NCI-H1105 (cell line): ENCODE measurements around the gene SPACA9.
A peak's percentile ranks its signal among the peaks of the same experiment; 100 is the strongest.

ENCODE experiments used
- DNase-seq: peaks from one replicate; lab custom pipeline; 2025; lab: John Stamatoyannopoulos, UW

Gene SPACA9

DNA sequence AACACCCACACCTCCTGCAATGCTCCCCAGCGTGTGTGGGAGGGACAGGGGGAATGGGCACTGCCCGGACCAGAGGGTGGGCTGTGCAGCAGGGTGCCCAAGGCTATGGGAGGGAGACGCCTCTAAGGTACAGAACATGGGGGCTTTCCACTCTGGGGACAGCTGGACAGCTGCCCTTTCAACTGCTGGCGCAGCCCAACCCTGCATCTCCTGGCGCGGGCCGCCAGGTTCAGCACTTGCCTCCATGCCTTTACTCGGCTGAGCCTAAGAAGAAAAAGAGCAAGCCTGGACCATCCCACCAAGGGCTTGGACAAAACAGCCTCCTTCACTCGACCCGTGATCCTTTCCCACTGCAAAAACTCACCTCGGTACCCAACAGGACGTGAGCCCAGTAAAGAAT lies 15.6 kb upstream of the SPACA9 start:
- DNase-seq: no peak

DNA sequence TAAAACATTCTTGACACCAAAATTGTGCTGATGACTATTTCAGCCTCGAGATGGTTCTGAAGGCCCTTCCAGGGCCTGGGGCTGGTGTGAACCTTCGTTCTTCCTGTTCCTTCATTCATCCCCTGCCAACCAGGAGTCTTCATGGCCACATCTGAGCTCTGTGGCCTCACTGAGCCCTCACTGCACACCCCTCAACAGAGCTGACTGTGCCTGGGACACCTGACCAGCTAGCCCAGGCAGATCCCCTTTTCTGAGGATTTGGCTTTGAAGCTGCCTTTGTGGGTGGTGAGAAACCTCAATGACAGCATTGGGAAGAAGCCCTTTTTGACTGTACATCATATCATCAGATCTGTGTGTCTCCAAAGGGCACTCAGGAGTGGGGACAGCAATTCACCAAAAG lies 14.4 kb upstream of the SPACA9 start:
- DNase-seq: no peak

- DNase-seq: no peak
Observed at GRCh38 chr9:132864691-132865090, 14.0 kb upstream of the SPACA9 start.

DNA sequence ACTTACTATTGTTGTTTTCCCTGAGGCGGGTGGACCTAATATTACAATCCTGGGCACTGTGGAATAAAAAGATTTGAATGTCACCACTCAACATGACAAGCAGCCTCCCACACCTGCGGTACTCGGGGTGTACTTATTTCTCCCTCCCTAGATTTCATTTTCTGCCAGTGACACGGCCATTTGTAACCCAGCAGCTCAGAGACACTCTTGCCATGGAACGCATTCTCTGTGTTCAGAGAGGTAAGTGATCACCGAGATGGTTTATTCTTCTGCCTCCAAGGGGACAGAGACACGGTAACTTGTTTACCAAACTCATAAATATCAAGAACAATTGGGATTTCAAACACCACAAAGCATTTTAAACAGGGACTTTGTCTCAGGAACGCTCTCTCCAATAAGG lies 11.8 kb upstream of the SPACA9 start:
- no peak for DNase-seq

DNA sequence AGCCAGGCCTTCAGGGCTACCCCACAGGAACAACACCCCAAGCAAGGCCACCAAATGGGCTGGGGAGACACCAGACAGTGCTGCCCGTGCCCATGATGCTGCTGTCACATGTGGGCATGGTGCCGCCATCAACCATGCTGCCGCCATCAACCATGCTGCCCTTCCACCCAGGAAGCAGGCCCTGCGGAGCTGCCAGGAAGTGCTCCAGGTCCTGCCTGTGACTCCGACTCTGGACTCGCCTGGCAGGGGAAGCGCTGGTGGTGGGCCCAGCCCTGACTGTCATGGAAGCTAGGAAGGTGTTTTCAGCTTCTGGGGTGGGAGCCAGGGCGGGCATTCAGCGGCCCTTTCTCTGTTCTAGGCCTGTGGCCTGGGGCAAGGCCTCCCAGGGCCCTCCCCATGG lies 9.4 kb upstream of the SPACA9 start:
- no peak for DNase-seq

GRCh38 chr9:132873403-132873802 lies 5.3 kb upstream of the SPACA9 start:
- DNase-seq: no peak

DNA sequence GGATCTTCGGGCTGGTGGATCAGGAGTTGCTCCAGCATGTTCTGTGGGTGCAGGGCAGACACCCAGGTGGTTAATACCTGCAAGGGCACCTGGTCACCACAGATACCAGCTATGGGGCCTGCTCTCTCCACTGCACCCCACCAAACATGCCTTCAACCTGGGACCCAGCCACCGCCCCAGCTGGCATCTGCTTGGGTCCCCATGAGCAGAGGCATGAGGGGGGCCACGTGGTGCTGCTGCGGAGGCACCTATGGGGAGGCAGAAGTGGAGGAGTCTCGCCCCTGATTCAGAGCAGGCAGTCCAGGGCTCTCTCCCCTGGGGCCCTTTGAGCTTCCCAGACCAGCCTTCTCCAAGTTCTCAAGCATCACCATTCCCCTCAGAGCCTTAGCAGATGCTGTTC lies 3.5 kb upstream of the SPACA9 start:
- DNase-seq: no peak

DNA sequence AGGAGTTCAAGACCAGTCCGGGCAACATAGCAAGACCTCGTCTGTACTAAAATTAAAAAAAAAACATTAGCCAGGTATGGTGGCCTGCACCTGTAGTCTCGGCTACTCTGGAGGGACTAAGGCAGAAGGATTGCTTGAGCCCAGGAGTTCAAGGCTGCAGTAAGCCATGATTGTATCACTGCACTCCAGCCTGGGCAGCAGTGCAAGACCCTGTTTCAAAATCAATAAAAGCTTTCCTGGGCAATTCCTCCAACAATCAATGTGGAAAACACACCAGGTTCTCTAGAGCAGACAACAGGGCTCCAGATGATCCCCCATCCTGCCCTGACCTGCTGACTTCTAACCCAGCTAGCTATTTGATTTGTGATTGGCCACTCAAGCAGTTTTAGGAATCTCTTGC lies 1.8 kb upstream of the SPACA9 start:
- DNase-seq: no peak

DNA sequence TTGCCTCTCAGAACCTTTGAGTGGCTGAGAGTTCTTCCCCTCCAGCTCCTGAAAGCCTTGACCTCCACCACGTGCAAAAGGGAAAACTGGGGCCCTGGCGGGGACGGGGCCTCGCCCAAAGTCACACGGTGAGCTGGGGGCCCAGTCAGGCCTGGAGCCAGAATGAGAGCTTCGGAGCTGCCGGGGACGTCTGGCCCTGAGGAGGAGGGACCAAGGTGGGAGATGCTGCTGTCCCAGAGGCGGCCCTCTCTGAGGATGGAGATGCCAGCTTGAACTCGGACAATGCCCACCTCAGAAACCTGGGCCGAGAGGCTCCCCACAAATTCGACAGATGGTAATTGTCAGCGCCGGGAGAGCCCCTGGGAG lies 1.3 kb upstream of the SPACA9 start:
- DNase-seq: no peak

DNA sequence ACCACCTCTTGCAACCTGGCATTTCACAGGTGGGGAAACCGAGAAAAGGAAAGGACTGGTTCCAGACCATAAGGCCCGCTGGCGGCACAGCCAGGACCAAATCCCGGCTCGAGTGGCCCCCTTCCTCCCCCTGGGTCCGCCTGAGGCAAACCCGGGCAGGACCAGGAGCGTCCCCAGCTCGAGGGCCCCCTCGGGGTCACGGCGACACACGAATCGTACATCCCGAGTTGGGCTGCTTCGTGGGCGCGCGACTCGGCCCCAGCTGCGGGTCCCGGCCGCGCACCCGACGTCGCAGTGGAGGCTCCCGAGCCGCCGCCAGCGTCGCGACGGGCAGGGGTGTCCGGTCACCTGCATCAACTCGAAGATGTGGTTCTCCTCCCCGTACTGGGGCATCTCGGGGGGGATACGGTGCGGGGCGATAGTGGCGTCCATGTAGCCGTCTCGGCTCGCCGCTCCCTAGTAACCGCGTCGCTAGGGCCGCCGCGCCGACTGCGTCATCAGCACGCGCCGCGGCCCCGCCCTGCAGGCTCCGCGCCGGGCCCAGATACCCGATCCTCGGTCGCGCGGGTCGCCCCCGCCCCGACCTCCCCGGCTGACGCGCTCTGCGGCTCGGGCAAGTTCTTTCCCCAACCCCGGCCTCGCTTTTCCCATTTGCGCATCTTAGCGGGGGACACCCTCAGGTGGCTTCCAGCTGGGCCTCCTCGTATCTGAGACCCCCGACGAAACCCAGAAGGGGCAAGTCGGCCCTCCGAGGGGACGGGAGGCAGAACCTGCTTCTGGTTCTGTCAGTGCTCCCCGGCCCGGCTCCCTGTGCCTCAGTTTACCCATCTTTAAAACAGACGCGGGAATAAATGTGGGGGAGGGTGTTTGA lies 639 bp upstream of the SPACA9 start, which contains the start of gene AK8:
Gene AK8 (minus strand): TSS at position 461 of the 871 bp plus-strand sequence. CDS start 29 bp downstream, at position 432.
- DNase-seq: peak; percentile 54

DNA sequence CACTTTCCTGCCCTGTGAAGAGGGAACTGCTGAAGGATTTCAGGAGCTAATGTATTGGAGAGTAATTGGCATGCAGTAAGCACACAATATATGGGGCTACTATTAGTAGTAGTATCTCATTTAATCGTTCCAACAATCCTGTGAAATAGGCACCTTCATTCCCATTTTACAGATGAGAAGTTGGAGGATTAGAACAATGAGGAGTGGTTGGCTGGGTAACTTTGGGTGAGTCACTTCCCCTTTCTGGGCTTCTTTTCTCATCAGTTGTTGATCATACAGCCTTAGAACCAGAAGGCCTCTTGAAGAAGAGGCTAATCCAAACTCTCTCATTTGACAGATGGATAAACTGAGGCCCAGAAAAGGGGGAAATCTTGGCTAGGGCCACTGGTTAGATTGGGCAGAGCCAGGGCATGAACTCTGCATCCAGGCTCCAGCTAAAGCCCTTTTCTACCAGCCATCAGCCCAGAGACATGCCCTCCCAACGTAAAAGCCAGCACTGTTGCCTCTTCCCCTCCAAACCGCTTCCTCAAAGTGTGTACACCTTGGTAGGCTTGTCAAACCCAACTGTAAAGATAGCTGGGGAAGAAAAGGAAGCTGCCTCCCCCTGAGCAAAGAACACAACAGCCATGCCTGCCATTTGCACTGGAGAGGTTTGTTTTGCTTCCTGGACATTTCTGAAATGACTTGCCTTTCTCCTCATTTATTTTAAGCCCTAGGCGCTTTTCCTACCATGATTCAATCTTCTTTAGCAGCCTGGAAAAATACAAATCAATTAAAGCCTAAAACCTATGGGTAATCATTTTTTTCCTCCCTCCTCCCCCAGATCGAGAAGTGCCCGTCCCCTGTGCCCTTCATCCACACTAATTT lies 992 bp downstream of the SPACA9 start:
- DNase-seq: no peak

- no peak for DNase-seq
Observed at GRCh38 chr9:132880324-132880661, 1.6 kb downstream of the SPACA9 start.

- DNase-seq: no peak
Observed at GRCh38 chr9:132881826-132882225, 3.1 kb downstream of the SPACA9 start.

- no peak for DNase-seq
Observed at GRCh38 chr9:132882616-132883015, 3.9 kb downstream of the SPACA9 start.

GRCh38 chr9:132883349-132884294 lies 4.9 kb downstream of the SPACA9 start:
- DNase-seq: no peak

DNA sequence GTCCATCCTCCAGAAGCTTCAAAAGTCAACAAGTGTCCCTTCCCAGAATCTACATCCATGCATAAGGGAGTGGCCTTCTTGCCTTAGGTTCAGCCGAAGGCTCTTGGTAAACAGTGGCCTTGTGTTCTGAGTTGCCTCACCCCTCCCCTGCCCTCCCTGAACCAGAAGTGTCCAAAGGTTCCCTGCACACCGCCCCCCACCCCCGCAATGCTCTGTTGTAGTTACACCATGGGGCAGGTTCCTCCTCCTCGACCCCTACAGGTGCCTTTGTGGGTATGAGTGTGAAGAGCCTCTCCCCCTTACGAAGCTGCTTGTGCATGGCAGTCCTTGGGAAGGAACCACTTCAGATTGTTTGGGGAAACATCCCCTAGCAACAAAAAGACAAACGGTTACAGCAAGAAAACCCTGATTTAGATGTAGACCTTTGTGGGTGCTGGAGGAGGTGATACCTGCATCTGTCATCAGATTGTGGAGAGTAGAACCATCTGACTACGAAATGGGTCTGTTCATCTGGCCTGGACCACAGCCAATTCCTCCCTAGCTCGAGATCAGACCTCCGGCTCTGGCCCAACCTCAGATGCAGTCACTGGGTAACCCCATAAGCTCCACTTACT lies 7.1 kb downstream of the SPACA9 start:
- no peak for DNase-seq

DNA sequence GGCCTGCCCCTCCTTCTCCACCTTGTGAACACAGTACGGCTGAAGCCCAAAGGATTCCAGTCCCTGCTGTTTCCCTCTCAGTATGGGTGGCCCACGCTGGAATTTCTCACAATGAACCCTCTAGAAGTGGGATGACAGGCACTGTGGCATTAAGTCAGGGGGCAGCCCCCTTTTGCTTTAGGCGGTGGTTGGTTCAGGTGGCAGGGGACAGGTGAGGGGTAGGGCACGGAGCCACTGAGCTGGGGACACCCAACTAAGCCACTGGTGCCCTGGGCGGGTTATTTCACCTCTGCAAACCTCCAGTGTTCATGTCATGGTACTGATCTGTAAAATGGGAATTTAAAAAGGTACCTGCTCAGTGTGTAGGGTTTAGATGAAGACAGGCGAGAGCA lies 7.6 kb downstream of the SPACA9 start:
- no peak for DNase-seq

DNA sequence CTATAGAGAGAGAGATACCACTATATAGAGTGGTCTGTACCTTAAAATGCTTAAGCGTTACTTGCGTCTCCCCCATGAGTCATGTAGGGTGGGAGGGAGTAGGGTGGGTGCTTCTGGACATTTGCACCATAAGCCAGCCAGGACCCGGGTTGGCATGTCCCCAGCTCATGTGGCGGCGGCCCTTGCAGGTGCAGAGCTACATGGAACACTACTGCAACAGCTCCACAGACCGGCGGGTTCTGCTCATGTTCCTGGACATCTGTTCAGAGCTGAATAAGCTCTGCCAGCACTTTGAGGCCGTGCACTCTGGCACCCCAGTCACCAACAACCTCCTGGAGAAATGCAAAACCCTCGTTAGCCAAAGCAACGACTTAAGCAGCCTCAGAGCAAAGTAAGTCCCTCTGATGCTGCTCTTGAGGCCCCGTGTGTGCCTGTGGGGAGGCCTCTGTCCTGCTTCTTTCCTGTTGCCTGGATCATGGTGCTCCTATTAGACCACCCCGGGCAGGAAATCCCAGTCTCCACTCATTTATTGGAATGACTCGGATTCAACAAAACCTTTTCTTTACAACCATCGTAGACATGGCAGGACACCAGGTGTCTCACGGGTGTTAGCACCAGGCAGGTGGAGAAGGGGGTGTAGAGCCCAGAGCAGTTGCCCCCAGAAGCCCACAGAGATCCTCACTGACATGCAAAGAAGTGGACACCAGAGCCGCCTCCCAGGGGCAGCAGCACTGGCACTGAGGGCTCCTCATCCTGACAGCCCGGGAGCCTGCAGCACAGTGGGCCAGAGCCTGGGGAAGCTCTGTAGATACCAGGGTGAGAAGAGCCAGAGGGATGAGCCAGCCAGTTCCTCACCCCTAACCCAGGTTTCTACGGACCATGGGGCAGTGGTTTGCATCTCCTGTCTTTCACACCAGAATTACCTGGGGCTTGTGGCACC lies 8.8 kb downstream of the SPACA9 start:
- DNase-seq: no peak

DNA sequence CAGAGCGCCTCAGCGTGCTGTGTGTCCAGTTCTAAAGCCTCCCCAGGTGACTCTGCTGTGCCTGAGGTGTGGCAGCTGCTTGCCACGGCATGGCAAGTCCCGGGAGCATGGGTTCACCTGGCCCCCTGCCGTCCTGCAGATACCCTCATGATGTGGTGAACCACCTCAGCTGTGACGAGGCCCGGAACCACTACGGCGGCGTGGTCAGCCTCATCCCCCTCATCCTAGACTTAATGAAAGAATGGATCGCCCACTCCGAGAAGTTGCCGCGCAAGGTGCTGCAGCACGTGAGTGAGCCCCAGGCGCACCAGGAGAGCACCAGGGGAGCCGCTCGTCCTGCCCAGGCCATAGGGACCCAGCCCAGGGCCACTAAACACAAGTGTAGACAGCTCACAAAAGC lies 9.5 kb downstream of the SPACA9 start:
- DNase-seq: no peak

- DNase-seq: no peak
Observed at GRCh38 chr9:132892400-132892799, 13.7 kb downstream of the SPACA9 start.

GRCh38 chr9:132894346-132894745 lies 15.6 kb downstream of the SPACA9 start:
- DNase-seq: no peak
